IPS-20b (cell line): ENCODE measurements around the gene CD34.

Experiments
- H3K27ac ChIP-seq: one replicate; pipeline ENCODE4 v1.5.1; 2013; ENCODE audit warnings: low read length
- H3K27me3 ChIP-seq: 2 replicates; pipeline ENCODE4 v1.6.1; 2013; ENCODE audit warnings: mild to moderate bottlenecking, low read length, inconsistent platforms; ENCODE audit not compliant: insufficient read depth
- H3K36me3 ChIP-seq: 2 replicates; pipeline ENCODE4 v1.6.1; 2013; ENCODE audit warnings: low read depth, mild to moderate bottlenecking, inconsistent platforms, low read length, moderate library complexity; ENCODE audit not compliant: insufficient read depth
- H3K4me1 ChIP-seq: 2 replicates; pipeline ENCODE4 v1.6.1; 2013; ENCODE audit warnings: mild to moderate bottlenecking, control low read depth, inconsistent platforms, low read length, moderate library complexity; ENCODE audit not compliant: insufficient read depth
- H3K4me3 ChIP-seq: 2 replicates; pipeline ENCODE4 v1.5.1; 2013; ENCODE audit warnings: mild to moderate bottlenecking, low read length, inconsistent platforms
- H3K9ac ChIP-seq: 2 replicates; pipeline ENCODE4 v1.6.1; 2013; ENCODE audit warnings: low read depth, mild to moderate bottlenecking, inconsistent platforms, low read length, moderate library complexity
- H3K9me3 ChIP-seq: 2 replicates; pipeline ENCODE4 v1.6.1; 2013; ENCODE audit warnings: mild to moderate bottlenecking, low read depth, low read length, inconsistent platforms; ENCODE audit not compliant: insufficient read depth

CD34 gene

DNA sequence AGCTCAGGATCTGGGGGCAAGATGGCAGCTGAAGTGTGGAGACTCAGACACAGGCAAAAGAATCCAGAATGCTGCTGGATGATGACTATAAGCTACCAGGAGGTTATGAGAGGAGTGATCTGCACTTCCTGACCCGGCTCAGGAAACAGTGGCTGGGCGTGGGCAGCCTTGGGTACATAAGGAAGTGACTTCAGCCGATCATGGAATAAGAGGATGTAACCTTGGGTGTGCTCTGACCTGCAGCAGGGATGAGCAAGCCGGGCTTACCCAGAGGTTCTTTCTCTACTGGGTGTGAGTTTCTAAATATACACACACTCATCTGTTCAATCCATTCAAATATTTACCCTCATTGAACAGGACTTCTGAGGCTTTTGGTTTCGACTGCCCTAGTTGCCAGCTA lies 62.7 kb downstream of the CD34 start:
- no peak overlapping the region for H3K27ac ChIP-seq
- no peaks in the 10 kb centered on the region for H3K9me3 ChIP-seq
- no peaks in the 10 kb centered on the region for H3K27me3 ChIP-seq
- no peaks in the 10 kb centered on the region for H3K36me3 ChIP-seq
- peaks cover 2% of the 10 kb centered on the region; the same call in 1 of the 2 replicates for H3K4me1 ChIP-seq
- no peak overlapping the region for H3K9ac ChIP-seq
- H3K4me3 ChIP-seq = no peak overlapping the region

- Histone ChIP-seq H3K27me3 (no peaks in the 10 kb centered on the region), H3K4me3 (no peak overlapping the region), H3K27ac (no peak overlapping the region), H3K36me3 (no peaks in the 10 kb centered on the region), H3K9ac (no peak overlapping the region), H3K4me1 (no peaks in the 10 kb centered on the region), H3K9me3 (no peaks in the 10 kb centered on the region)
Observed at GRCh38 chr1:207847116-207847515, 63.8 kb downstream of the CD34 start.

DNA sequence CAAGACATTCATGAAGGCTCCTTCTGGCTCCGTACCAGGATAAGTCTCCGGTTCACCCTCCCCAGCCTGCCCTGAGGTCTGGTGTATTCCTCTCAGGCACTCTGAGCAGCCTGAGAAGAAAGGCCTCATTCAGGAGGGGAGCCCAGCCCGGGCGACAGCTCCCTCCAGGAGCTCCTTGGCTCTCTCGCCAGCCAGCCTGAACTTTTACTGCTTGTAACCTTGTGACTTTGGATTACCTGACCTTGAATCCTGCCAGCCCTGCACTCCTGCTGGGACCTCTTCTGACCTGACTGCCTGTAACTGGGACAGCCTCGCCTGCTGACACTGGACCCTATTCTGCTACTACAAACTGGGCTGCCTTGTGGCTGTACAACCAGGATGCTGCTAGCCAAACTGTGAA lies 65.8 kb downstream of the CD34 start:
- H3K36me3 ChIP-seq = no peaks in the 10 kb centered on the region
- no peaks in the 10 kb centered on the region for H3K9me3 ChIP-seq
- no peak overlapping the region for H3K4me3 ChIP-seq
- H3K4me1 ChIP-seq = no peaks in the 10 kb centered on the region
- H3K27me3 ChIP-seq = no peaks in the 10 kb centered on the region
- H3K9ac ChIP-seq = no peak overlapping the region
- no peak overlapping the region for H3K27ac ChIP-seq

GRCh38 chr1:207844371-207844770 lies 66.6 kb downstream of the CD34 start:
- Histone ChIP-seq H3K27me3 (no peaks in the 10 kb centered on the region), H3K4me3 (no peak overlapping the region), H3K9me3 (no peaks in the 10 kb centered on the region), H3K4me1 (no peaks in the 10 kb centered on the region), H3K27ac (no peak overlapping the region), H3K36me3 (no peaks in the 10 kb centered on the region), H3K9ac (no peak overlapping the region)

- Histone ChIP-seq H3K4me1 (no peaks in the 10 kb centered on the region), H3K27me3 (no peaks in the 10 kb centered on the region), H3K27ac (no peak overlapping the region), H3K9ac (no peak overlapping the region), H3K36me3 (no peaks in the 10 kb centered on the region), H3K9me3 (no peaks in the 10 kb centered on the region), H3K4me3 (no peak overlapping the region)
Observed at GRCh38 chr1:207842506-207842905, 68.4 kb downstream of the CD34 start.

GRCh38 chr1:207841901-207842300 lies 69.0 kb downstream of the CD34 start:
- H3K4me1 ChIP-seq = no peaks in the 10 kb centered on the region
- H3K27me3 ChIP-seq = no peaks in the 10 kb centered on the region
- H3K9me3 ChIP-seq = no peaks in the 10 kb centered on the region
- no peak overlapping the region for H3K9ac ChIP-seq
- H3K36me3 ChIP-seq = no peaks in the 10 kb centered on the region
- H3K4me3 ChIP-seq = no peak overlapping the region
- H3K27ac ChIP-seq = no peak overlapping the region

GRCh38 chr1:207841293-207841692 lies 69.6 kb downstream of the CD34 start:
- Histone ChIP-seq H3K4me1 (no peaks in the 10 kb centered on the region), H3K27ac (no peak overlapping the region), H3K36me3 (no peaks in the 10 kb centered on the region)

GRCh38 chr1:207840380-207840779 lies 70.5 kb downstream of the CD34 start:
- Histone ChIP-seq H3K27ac (no peak overlapping the region), H3K9ac (no peak overlapping the region), H3K36me3 (no peaks in the 10 kb centered on the region), H3K27me3 (no peaks in the 10 kb centered on the region), H3K4me3 (no peak overlapping the region), H3K4me1 (no peaks in the 10 kb centered on the region), H3K9me3 (no peaks in the 10 kb centered on the region)

More at GRCh38 chr1:207841293-207841692, 69.6 kb downstream of the CD34 start:
- Histone ChIP-seq H3K4me3 (no peak overlapping the region), H3K9ac (no peak overlapping the region), H3K9me3 (no peaks in the 10 kb centered on the region), H3K27me3 (no peaks in the 10 kb centered on the region)

DNA sequence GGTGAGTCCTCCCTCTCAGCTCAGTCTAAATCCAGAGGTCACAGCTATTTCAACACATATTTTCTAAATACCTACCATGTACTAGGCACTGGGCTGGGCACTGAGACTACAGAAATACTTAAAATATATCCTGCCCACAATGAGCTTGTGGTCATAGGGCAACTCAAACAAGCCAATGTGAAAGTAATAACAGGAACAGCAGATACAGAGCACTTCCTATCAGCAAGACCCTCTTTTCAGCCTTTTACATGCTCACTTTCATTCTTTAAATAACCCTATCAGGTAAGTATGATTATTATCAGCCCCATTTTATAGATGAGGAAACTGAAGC lies 71.9 kb downstream of the CD34 start:
- H3K36me3 ChIP-seq = no peaks in the 10 kb centered on the region
- H3K4me3 ChIP-seq = no peak overlapping the region
- no peaks in the 10 kb centered on the region for H3K4me1 ChIP-seq

DNA sequence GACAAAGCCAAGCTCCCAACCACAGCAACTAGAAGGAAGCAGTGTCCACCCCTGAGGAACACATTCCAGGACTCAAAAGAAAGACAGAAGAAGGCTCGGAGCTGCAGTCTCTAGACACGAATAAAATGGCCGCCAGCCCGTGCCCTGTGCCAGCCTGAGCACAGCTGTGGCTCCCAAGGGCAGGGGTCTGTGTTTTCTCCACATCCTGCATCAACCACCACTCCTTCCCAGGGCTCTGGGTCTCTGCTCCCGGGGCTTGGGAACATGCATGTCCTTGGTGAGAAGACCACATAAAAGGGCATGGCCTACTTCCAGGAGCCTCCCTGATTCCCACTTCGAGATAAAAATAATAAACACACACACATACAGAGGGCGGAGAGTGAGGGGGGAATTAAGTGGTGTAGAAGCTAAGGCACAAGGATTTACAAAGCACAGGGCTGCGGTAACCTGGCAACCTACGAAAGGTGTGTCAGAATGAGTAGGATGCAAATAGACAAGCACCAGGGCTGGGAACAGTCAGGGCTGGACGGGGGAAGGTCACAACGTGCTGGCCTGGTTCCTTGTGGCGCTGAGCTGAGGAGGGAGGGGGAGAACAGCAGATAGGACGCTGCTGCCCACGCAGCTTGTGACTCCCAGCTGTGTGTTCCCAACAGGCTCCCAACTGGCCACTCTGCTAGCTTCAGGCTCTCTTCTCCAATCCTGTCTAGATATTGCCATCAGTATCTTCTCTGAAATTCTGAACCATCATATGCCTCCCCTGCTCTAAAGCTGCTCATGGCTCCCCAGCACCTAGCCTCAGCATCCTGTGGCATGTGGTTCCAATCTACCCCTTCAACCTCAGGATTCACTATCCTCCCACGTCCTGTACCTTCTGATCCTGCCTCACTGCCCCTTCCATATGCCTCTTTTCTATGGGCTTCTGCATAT lies 72.5 kb downstream of the CD34 start:
- Histone ChIP-seq H3K9ac (no peak overlapping the region), H3K27me3 (no peaks in the 10 kb centered on the region), H3K4me3 (no peak overlapping the region), H3K36me3 (no peaks in the 10 kb centered on the region), H3K4me1 (no peaks in the 10 kb centered on the region), H3K9me3 (no peaks in the 10 kb centered on the region), H3K27ac (no peak overlapping the region)

More for the DNA sequence above, 71.9 kb downstream of the CD34 start:
- H3K9me3 ChIP-seq = no peaks in the 10 kb centered on the region
- H3K9ac ChIP-seq = no peak overlapping the region
- H3K27ac ChIP-seq = no peak overlapping the region
- no peaks in the 10 kb centered on the region for H3K27me3 ChIP-seq

GRCh38 chr1:207837673-207838072 lies 73.3 kb downstream of the CD34 start:
- H3K4me1 ChIP-seq = no peaks in the 10 kb centered on the region

DNA sequence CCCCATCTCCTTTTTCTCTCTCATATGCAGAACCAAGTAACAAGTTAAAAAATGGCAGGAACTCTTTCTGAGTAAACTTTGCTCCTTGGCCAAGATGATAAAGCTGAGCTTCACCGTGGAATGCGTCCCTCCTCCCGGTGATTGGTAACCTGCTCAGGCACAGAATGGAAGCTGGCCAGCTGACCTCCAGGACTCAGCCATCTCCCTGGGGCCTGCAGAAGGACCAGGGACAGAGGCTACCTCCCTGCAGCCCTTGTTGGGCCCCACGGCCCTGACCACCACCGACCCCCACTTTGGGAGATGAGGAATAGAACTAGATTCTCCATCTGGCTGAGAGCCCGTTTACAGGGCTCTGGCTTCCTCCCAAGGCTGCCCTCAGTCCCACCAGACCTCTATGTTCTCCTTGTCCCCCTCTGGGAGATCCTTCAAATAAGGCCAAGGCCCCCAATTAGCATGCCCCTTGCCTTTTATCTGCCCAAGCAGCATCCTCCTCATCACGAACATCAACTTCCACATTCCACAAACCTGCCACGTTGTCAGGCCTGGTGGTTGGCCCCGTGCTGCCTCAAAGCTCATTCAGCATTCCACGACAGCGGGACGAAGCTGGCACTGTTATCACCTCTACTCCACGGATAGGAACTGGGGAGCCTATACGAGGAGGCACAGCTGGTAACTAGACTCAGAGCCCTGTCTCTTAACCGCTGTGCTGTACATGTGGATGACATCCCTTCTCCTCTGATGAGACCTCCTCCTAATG lies 74.2 kb downstream of the CD34 start:
- Histone ChIP-seq H3K36me3 (no peaks in the 10 kb centered on the region), H3K27ac (no peak overlapping the region), H3K27me3 (no peaks in the 10 kb centered on the region), H3K9ac (no peak overlapping the region), H3K4me3 (no peak overlapping the region), H3K4me1 (no peaks in the 10 kb centered on the region), H3K9me3 (no peaks in the 10 kb centered on the region)

More at GRCh38 chr1:207837673-207838072, 73.3 kb downstream of the CD34 start:
- H3K9me3 ChIP-seq = no peaks in the 10 kb centered on the region
- H3K27ac ChIP-seq = no peak overlapping the region
- no peak overlapping the region for H3K9ac ChIP-seq
- no peak overlapping the region for H3K4me3 ChIP-seq
- H3K27me3 ChIP-seq = no peaks in the 10 kb centered on the region
- no peaks in the 10 kb centered on the region for H3K36me3 ChIP-seq
